Colonic mucosa (tissue), 4 donors: ENCODE results near the gene IDH3G. TPM values are rescaled to one million over a fixed set of nuclear protein-coding genes. Genes with fewer than 3 reads are reported as not detected.
A peak's percentile ranks its signal among the peaks of the same experiment; 100 is the strongest.
"Not testable (repeated sequence)": the region's sequence is repeated elsewhere in the genome, so short reads cannot be mapped to it uniquely, and the experiment has no call there.

Experiments
- DNase-seq: peaks from one replicate; pipeline ENCODE4 v3.0.0-alpha.2; 2020
- H3K27ac ChIP-seq: fragments of 200-600 bp; one replicate; pipeline ENCODE4 v1.8.0; 2021
- H3K27me3 ChIP-seq: fragments of 200-600 bp; one replicate; pipeline ENCODE4 v1.8.0; 2021
- H3K36me3 ChIP-seq: fragments of 200-600 bp; one replicate; pipeline ENCODE4 v1.8.0; 2021
- H3K4me1 ChIP-seq: fragments of 200-600 bp; one replicate; pipeline ENCODE4 v1.8.0; 2021; ENCODE audit warnings: mild to moderate bottlenecking
- H3K4me3 ChIP-seq: fragments of 200-600 bp; one replicate; pipeline ENCODE4 v1.8.0; 2021
- H3K9ac ChIP-seq, 2 donors: one replicate each; pipeline ENCODE4 v1.7.0; 2013; ENCODE audit warnings: control low read depth in 2 of 2, low read depth in 2 of 2, low read length in 2 of 2
- H3K9me3 ChIP-seq: fragments of 200-600 bp; one replicate; pipeline ENCODE4 v1.8.0; 2021
- CTCF ChIP-seq: fragments of 200-600 bp; IDR thresholded peaks from one replicate; pipeline ENCODE4 v1.8.0; 2022; ENCODE audit warnings: antibody characterized with exemption, mild to moderate bottlenecking
- intact Hi-C: fragments of 100-400 bp; cut with DNase I; formaldehyde crosslinking; loops from one replicate; pipeline ENCODE4 v1.14.1; 2022
- total RNA-seq, 2 donors: library from RNA; stranded (reverse); fragmentation: NEBNext Ultra II Directional in 1 of 2; extraction: Animal tissue kit (Norgen Biotek cat#: 25700) in 1 of 2; gene quantifications; one replicate each; pipeline ENCODE4 v1.2.1, GENCODE V29; 2021
- donor health status: healthy.
- donor health status: DM: no; HTN: no; CAD: no.
- donor health status: DM: no; HTN: no; CAD: no.

IDH3G gene
- total RNA-seq, 2 donors from 2014 or later = 80.6 to 92.6 TPM

GRCh38 chrX:153746359-153746758 lies 47.8 kb downstream of the IDH3G start:
- no peak for TF ChIP-seq CTCF
- H3K36me3 ChIP-seq = no peaks in the 10 kb centered on the region
- no peaks in the 10 kb centered on the region for H3K4me1 ChIP-seq
- H3K9me3 ChIP-seq = no peaks in the 10 kb centered on the region
- no peak for DNase-seq
- H3K27me3 ChIP-seq = no peaks in the 10 kb centered on the region
- no peak overlapping the region for H3K9ac ChIP-seq
- intact Hi-C loops = no loop called here
- no peak overlapping the region for H3K4me3 ChIP-seq
- H3K27ac ChIP-seq = no peak overlapping the region

GRCh38 chrX:153745067-153745433 lies 49.1 kb downstream of the IDH3G start:
- DNase-seq, H3K36me3 ChIP-seq, H3K27ac ChIP-seq, H3K9ac ChIP-seq, H3K9me3 ChIP-seq, H3K4me1 ChIP-seq, H3K4me3 ChIP-seq, H3K27me3 ChIP-seq, intact Hi-C loops: not testable (repeated sequence)

- DNase-seq = peak; percentile 51
- H3K27me3 ChIP-seq = no peaks in the 10 kb centered on the region
- H3K9ac ChIP-seq = peak overlapping the region; percentile 34 to 50
- H3K36me3 ChIP-seq = no peaks in the 10 kb centered on the region
- no peaks in the 10 kb centered on the region for H3K9me3 ChIP-seq
- H3K4me3 ChIP-seq = peak overlapping the region; percentile 13
- TF ChIP-seq CTCF = no peak
- H3K27ac ChIP-seq = peak overlapping the region; percentile 13
- intact Hi-C loops = no loop called here
- no peaks in the 10 kb centered on the region for H3K4me1 ChIP-seq
These were observed 49.7 kb downstream of the IDH3G start for GRCh38 chrX:153744210-153745066.

GRCh38 chrX:153743468-153744209 lies 50.5 kb downstream of the IDH3G start:
- Histone ChIP-seq H3K9ac (peak overlapping the region; percentile 34 to 50), H3K27ac (peak overlapping the region; percentile 22), H3K4me3 (peak overlapping the region; percentile 13)
- H3K27me3 ChIP-seq, H3K4me1 ChIP-seq, H3K36me3 ChIP-seq, intact Hi-C loops, H3K9me3 ChIP-seq: not testable (repeated sequence)
- DNase-seq = peak; percentile 94

- H3K4me3 ChIP-seq, H3K4me1 ChIP-seq, intact Hi-C loops, H3K27me3 ChIP-seq, H3K9me3 ChIP-seq, H3K36me3 ChIP-seq, H3K9ac ChIP-seq, DNase-seq: not testable (repeated sequence)
- peak overlapping the region; percentile 22 for H3K27ac ChIP-seq
These were observed 51.2 kb downstream of the IDH3G start for GRCh38 chrX:153742796-153743467.

GRCh38 chrX:153742111-153742510 lies 52.1 kb downstream of the IDH3G start:
- intact Hi-C loops, H3K4me1 ChIP-seq, H3K9me3 ChIP-seq, DNase-seq, H3K4me3 ChIP-seq, H3K36me3 ChIP-seq, H3K9ac ChIP-seq, H3K27ac ChIP-seq, H3K27me3 ChIP-seq: not testable (repeated sequence)

GRCh38 chrX:153741446-153741845 lies 52.7 kb downstream of the IDH3G start:
- H3K27ac ChIP-seq = no peak overlapping the region
- H3K4me1 ChIP-seq = no peaks in the 10 kb centered on the region
- no peaks in the 10 kb centered on the region for H3K27me3 ChIP-seq
- no peak overlapping the region for H3K4me3 ChIP-seq
- H3K36me3 ChIP-seq = no peaks in the 10 kb centered on the region
- TF ChIP-seq CTCF = no peak
- no peak overlapping the region for H3K9ac ChIP-seq
- H3K9me3 ChIP-seq = no peaks in the 10 kb centered on the region
- intact Hi-C loops = no loop called here
- no peak for DNase-seq
